GM12878 (cell line): ENCODE data around the gene SUGCT. TPM values are rescaled to one million over a fixed set of nuclear protein-coding genes. Genes with fewer than 3 reads are reported as not detected.

ENCODE experiments used
- ATAC-seq: fragments of 200-7000 bp; cut with Tn5 transposase; 3 replicates; pipeline ENCODE4 v1.9.1; 2020; ENCODE audit warnings: mild to moderate bottlenecking, moderate library complexity
- BruUV-seq: library from RNA; stranded (reverse); fragments of 400-500 nt; replicated peaks from 2 replicates; lab custom pipeline; 2021; lab: Mats Ljungman, UMichigan
- CTCF ChIA-PET: fragments of 300-600 bp; sonication (Branson Sonifier 250); formaldehyde crosslinking; extraction: SDS; loops from one replicate; lab custom pipeline; 2021; ENCODE audit warnings: inconsistent platforms; lab: Yijun Ruan, JAX
- POLR2A ChIA-PET: fragments of 350-600 bp; formaldehyde crosslinking; extraction: SDS; loops from one replicate; lab custom pipeline; 2021; ENCODE audit warnings: inconsistent platforms; lab: Charles Lee
- RAD21 ChIA-PET: fragments of 300-600 bp; sonication (Branson Sonifier 250); formaldehyde crosslinking; loops from one replicate; lab custom pipeline; 2023; ENCODE audit warnings: antibody characterized with exemption; ENCODE audit not compliant: unreplicated experiment; lab: Charles Lee
- SMC1A ChIA-PET: fragments of 300-600 bp; sonication (Branson Sonifier 250); formaldehyde crosslinking; loops from one replicate; lab custom pipeline; 2023; ENCODE audit not compliant: unreplicated experiment, uncharacterized antibody; lab: Charles Lee
- DNase-seq: peaks from one replicate; pipeline ENCODE4 v3.0.0-alpha.2; 2011; ENCODE audit warnings: low read depth, low spot score
- FAIRE-seq: peaks from 3 replicates; lab custom pipeline; 2011; peaks lifted over from hg19 to GRCh38; lab: Jason Lieb, UNC
- H2AFZ ChIP-seq: 2 replicates; pipeline ENCODE4 v1.6.0; 2011; ENCODE audit warnings: low read depth, low read length, control low read depth; ENCODE audit not compliant: control insufficient read depth
- H3K27ac ChIP-seq: 2 replicates; pipeline ENCODE4 v1.5.1; 2011; ENCODE audit warnings: control low read depth; ENCODE audit not compliant: control insufficient read depth, insufficient read depth
- H3K27me3 ChIP-seq, 2 experiments: replicated peaks in 1 of 2; 2 replicates each; pipeline versions ENCODE4 v1.6.0 to v1.6.1; 2011; ENCODE audit warnings: low read length in 1 of 2; ENCODE audit not compliant: control insufficient read depth in 2 of 2, insufficient read depth in 2 of 2
- H3K36me3 ChIP-seq, 2 experiments: 2 replicates each; pipeline ENCODE4 v1.5.1; 2011; ENCODE audit warnings: low read length in 1 of 2; ENCODE audit not compliant: control insufficient read depth in 2 of 2, insufficient read depth in 2 of 2
- H3K4me1 ChIP-seq: 2 replicates; pipeline ENCODE4 v1.6.1; 2011; ENCODE audit warnings: mild to moderate bottlenecking, low read length, moderate library complexity, mixed read lengths; ENCODE audit not compliant: control insufficient read depth, insufficient read depth
- H3K4me2 ChIP-seq: 2 replicates; pipeline ENCODE4 v1.6.0; 2011; ENCODE audit warnings: control low read depth; ENCODE audit not compliant: control insufficient read depth, insufficient read depth
- H3K4me3 ChIP-seq: fragments of 200-600 bp; sonication (generic); 2 replicates; pipeline ENCODE4 v1.5.1; 2016
- H3K79me2 ChIP-seq: 2 replicates; pipeline ENCODE4 v1.6.0; 2011; ENCODE audit warnings: low read length; ENCODE audit not compliant: control insufficient read depth, insufficient read depth
- H3K9ac ChIP-seq: 2 replicates; pipeline ENCODE4 v1.8.0; 2011; ENCODE audit warnings: low read length, control low read depth, mixed read lengths; ENCODE audit not compliant: control insufficient read depth, insufficient read depth
- H3K9me3 ChIP-seq: replicated peaks from 3 replicates; pipeline ENCODE4 v1.5.1; 2011; ENCODE audit warnings: mild to moderate bottlenecking, low read length; ENCODE audit not compliant: control insufficient read depth, insufficient read depth
- H4K20me1 ChIP-seq: 2 replicates; pipeline ENCODE4 v1.6.0; 2011; ENCODE audit not compliant: control insufficient read depth, insufficient read depth
- ASH2L ChIP-seq: fragments of 300-600, 200-600 bp; sonication (generic); IDR thresholded peaks from 2 replicates; pipeline ENCODE4 v1.6.1; 2017; ENCODE audit warnings: low read depth, mild to moderate bottlenecking, borderline replicate concordance
- BACH1 ChIP-seq: fragments of 450-650 bp; IDR thresholded peaks from 2 replicates; pipeline ENCODE4 v1.6.1; 2017; ENCODE audit warnings: mild to moderate bottlenecking, borderline replicate concordance
- CHD1 ChIP-seq: IDR thresholded peaks from 2 replicates; pipeline ENCODE4 v1.6.1; 2012; ENCODE audit warnings: low read depth, low read length, improper control_type of control experiment
- NR2C2 ChIP-seq: IDR thresholded peaks from 2 replicates; pipeline ENCODE4 v1.6.1; 2011; ENCODE audit warnings: borderline replicate concordance, low read depth; ENCODE audit not compliant: control insufficient read depth, insufficient read length
- RBBP5 ChIP-seq: fragments of 200-600 bp; sonication (generic); conservative IDR thresholded peaks from 2 replicates; pipeline ENCODE4 v1.6.1; 2016
- SREBF2 ChIP-seq: IDR thresholded peaks from 2 replicates; pipeline ENCODE4 v1.6.1; 2012; ENCODE audit warnings: mild to moderate bottlenecking, low read length
- SRF ChIP-seq, 2 experiments: IDR thresholded peaks; 2 replicates each; pipeline ENCODE4 v1.6.1; 2011; ENCODE audit warnings: low read depth in 2 of 2, low read length in 2 of 2, mild to moderate bottlenecking in 1 of 2, moderate library complexity in 1 of 2
- TCF3 ChIP-seq: IDR thresholded peaks from 2 replicates; pipeline ENCODE4 v1.6.1; 2012; ENCODE audit warnings: low read depth, mild to moderate bottlenecking, low read length, borderline replicate concordance; ENCODE audit not compliant: insufficient read depth
- ZNF217 ChIP-seq: fragments of 450-650 bp; IDR thresholded peaks from 2 replicates; pipeline ENCODE4 v1.6.1; 2017; ENCODE audit warnings: antibody characterized with exemption, mild to moderate bottlenecking
- WGBS: methylation state at CpG from one replicate; pipeline ENCODE4 v1.1.6; 2016; ENCODE audit warnings: low lambda C conversion rate; ENCODE audit not compliant: insufficient replicate concordance, insufficient coverage; ENCODE audit errors: missing lambda C conversion rate; 5-methylcytosine and 5-hydroxymethylcytosine counted together
- in situ Hi-C: fragments of 300-500 bp; cut with MboI; formaldehyde crosslinking; loops from 9 replicates; pipeline ENCODE4 v1.14.3; 2018; ENCODE audit warnings: mixed read lengths
- intact Hi-C: fragments of 100-400 bp; cut with micrococcal nuclease; formaldehyde crosslinking; loops from one replicate; pipeline ENCODE4 v1.14.2; 2022; ENCODE audit not compliant: unreplicated experiment
- polyA plus RNA-seq, 11 experiments: library from polyadenylated mRNA; depleted of rRNA in 4 of 11; unstranded in 6 of 11; stranded (reverse) in 5 of 11; fragments of >200 nt; fragmentation: Nextera tagmentation in 4 of 11; fragmentation: Illumina TruSeq in 1 of 11; extraction: Ambion mirVana in 4 of 11; extraction: Trizol in 1 of 11; gene quantifications; 1 replicate in 1 of 11; 2 replicates in 10 of 11; pipeline versions ENCODE4 v1.2.1 to v1.2.3, GENCODE V29; 2011 to 2016; ENCODE audit warnings: inconsistent platforms in 2 of 11, missing spikeins in 2 of 11, low read depth in 1 of 11
- total RNA-seq, 4 experiments: library from RNA; depleted of rRNA in 3 of 4; stranded (reverse); fragments of >200 nt in 3 of 4; fragmentation: Illumina TruSeq in 1 of 4; extraction: Trizol in 1 of 4; gene quantifications; 2 replicates each; pipeline versions ENCODE4 v1.2.1 to v1.2.3, GENCODE V29; 2013 to 2021
- TF ChIP-seq, protein P1 (sequence below): fragments of 450-650 bp; IDR thresholded peaks from 2 replicates; pipeline ENCODE4 v1.6.1; 2016; ENCODE audit warnings: mild to moderate bottlenecking

Gene SUGCT
- total and polyA plus RNA-seq, 10 of the 15 experiments (the other 5 are each of a cell fraction or from before 2014, with no cell fraction given), result 0.08 to 1.2 (median 0.67) TPM; not detected in 1

DNA sequence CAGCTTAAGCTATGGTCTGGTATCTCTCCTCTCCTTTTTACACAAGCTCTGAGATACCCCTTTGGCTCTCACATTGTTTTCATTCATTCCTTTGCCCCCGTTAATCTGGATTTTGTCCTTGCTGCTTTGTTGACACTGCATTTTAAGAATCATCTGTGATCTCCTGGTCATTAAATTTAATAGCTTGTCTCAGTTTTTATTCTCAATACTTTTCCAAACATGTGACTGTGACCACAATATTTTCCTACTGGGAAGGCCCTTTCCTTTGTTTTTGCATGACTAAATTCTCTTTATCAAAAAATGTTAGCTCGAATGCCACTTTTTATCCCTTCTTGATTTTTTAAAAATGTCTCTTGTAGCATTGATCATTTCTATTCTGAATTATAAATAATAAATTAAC is 171.2 kb downstream of the SUGCT start:
- H3K79me2 ChIP-seq, result no peaks in the 10 kb centered on the region
- in situ Hi-C loops (no loop called here), intact Hi-C loops (no loop called here)
- H3K4me2 ChIP-seq, result no peak overlapping the region
- H3K9me3 ChIP-seq, result no peaks in the 10 kb centered on the region
- no peak for DNase-seq
- no peaks in the 10 kb centered on the region for H3K27me3 ChIP-seq
- H3K4me1 ChIP-seq, result 0 out of 2 replicates have a peak, but pooled peaks cover 1% of the 10 kb centered on the region
- RAD21 ChIA-PET, result no interaction called here
- BruUV-seq, result no TSS peak
- TF ChIP-seq TCF3 (no peak), RBBP5 (no peak), ASH2L (no peak), CHD1 (no peak), BACH1 (no peak), SREBF2 (no peak), NR2C2 (no peak), ZNF217 (no peak), SRF (IDR thresholded peaks at IDR 0.05; ENCODE audit: low read depth in 2 of 2, low read length in 2 of 2) (no peak)
- TF ChIP-seq, protein P1, sequence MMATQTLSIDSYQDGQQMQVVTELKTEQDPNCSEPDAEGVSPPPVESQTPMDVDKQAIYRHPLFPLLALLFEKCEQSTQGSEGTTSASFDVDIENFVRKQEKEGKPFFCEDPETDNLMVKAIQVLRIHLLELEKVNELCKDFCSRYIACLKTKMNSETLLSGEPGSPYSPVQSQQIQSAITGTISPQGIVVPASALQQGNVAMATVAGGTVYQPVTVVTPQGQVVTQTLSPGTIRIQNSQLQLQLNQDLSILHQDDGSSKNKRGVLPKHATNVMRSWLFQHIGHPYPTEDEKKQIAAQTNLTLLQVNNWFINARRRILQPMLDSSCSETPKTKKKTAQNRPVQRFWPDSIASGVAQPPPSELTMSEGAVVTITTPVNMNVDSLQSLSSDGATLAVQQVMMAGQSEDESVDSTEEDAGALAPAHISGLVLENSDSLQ, result no peak
- 22% methylated on average over 2 of the region's 2 CpGs for WGBS
- no peak overlapping the region for H3K4me3 ChIP-seq
- H3K36me3 ChIP-seq, result no peaks in the 10 kb centered on the region
- CTCF ChIA-PET, result no interaction called here
- FAIRE-seq, result no peak
- no peak overlapping the region for H2AFZ ChIP-seq
- H3K9ac ChIP-seq, result no peak overlapping the region
- POLR2A ChIA-PET, result no interaction called here
- no peak for ATAC-seq
- SMC1A ChIA-PET, result interaction anchor here (1.1 kb wide), 1 partner anchor 388 kb away, joined by 3 read pairs; no protein-coding TSS in a partner anchor
- H4K20me1 ChIP-seq, result no peaks in the 10 kb centered on the region
- H3K27ac ChIP-seq, result no peak overlapping the region
